ENCODE data around the gene OPCML.

DNA sequence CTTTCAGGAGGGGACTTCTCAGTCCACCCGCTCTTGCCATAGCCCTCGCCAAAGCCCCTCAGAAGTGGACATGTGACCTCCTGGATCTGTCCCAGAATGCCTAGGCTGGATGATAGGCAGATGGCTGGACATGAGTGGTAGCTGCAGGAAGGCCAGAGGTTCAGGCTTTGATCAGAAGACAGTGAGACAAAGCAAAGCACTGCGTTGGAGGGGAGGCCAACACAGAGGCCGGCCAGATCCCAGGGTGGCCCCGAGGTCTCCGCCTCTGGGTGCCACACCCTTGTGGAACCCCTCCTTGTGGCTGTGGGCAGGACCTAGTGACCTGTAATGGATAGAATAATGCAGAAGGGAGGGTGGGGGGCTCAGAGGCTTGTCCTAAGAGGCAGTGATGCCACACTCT lies 147.6 kb downstream of the OPCML start:
- TF ChIP-seq, protein P1, sequence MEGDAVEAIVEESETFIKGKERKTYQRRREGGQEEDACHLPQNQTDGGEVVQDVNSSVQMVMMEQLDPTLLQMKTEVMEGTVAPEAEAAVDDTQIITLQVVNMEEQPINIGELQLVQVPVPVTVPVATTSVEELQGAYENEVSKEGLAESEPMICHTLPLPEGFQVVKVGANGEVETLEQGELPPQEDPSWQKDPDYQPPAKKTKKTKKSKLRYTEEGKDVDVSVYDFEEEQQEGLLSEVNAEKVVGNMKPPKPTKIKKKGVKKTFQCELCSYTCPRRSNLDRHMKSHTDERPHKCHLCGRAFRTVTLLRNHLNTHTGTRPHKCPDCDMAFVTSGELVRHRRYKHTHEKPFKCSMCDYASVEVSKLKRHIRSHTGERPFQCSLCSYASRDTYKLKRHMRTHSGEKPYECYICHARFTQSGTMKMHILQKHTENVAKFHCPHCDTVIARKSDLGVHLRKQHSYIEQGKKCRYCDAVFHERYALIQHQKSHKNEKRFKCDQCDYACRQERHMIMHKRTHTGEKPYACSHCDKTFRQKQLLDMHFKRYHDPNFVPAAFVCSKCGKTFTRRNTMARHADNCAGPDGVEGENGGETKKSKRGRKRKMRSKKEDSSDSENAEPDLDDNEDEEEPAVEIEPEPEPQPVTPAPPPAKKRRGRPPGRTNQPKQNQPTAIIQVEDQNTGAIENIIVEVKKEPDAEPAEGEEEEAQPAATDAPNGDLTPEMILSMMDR (IDR thresholded peaks at IDR 0.05; ENCODE audit: insufficient read depth, low read length), result no peak
- TF ChIP-seq, protein P2, sequence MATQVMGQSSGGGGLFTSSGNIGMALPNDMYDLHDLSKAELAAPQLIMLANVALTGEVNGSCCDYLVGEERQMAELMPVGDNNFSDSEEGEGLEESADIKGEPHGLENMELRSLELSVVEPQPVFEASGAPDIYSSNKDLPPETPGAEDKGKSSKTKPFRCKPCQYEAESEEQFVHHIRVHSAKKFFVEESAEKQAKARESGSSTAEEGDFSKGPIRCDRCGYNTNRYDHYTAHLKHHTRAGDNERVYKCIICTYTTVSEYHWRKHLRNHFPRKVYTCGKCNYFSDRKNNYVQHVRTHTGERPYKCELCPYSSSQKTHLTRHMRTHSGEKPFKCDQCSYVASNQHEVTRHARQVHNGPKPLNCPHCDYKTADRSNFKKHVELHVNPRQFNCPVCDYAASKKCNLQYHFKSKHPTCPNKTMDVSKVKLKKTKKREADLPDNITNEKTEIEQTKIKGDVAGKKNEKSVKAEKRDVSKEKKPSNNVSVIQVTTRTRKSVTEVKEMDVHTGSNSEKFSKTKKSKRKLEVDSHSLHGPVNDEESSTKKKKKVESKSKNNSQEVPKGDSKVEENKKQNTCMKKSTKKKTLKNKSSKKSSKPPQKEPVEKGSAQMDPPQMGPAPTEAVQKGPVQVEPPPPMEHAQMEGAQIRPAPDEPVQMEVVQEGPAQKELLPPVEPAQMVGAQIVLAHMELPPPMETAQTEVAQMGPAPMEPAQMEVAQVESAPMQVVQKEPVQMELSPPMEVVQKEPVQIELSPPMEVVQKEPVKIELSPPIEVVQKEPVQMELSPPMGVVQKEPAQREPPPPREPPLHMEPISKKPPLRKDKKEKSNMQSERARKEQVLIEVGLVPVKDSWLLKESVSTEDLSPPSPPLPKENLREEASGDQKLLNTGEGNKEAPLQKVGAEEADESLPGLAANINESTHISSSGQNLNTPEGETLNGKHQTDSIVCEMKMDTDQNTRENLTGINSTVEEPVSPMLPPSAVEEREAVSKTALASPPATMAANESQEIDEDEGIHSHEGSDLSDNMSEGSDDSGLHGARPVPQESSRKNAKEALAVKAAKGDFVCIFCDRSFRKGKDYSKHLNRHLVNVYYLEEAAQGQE (IDR thresholded peaks at IDR 0.05; ENCODE audit: insufficient replicate concordance, low read depth), result no peak

All from HL-60 (cell line).